ENCODE data around the gene LASP1NB.

The LASP1NB gene

GRCh38 chr17:38888842-38889241, 36.6 kb upstream of the LASP1NB start:
- Histone ChIP-seq H3K4me3 (ENCODE audit: low read length in 3 of 3) (no peak overlapping the region), H3K27me3 (ENCODE audit: control insufficient read depth, insufficient read depth, low read length) (no peaks in the 10 kb centered on the region), H3K36me3 (ENCODE audit: control insufficient read depth in 2 of 3, insufficient read depth in 3 of 3, low read length in 3 of 3) (peaks cover 2 to 34% (median 21%) of the 10 kb centered on the region in 3 donors), H3K27ac (ENCODE audit: low read depth in 2 of 2, low read length in 2 of 2) (no peak overlapping the region), H3K9ac (ENCODE audit: low read length in 3 of 3) (no peak overlapping the region), H3K4me1 (ENCODE audit: control insufficient read depth in 2 of 3, insufficient read depth in 2 of 3, low read depth in 1 of 3, low read length in 3 of 3) (peaks cover 0 to 25% (median 16%) of the 10 kb centered on the region in 3 donors), H3K9me3 (ENCODE audit: control insufficient read depth in 2 of 3, insufficient read depth in 1 of 3, low read length in 3 of 3) (no peaks in the 10 kb centered on the region)
- FAIRE-seq (no peak), DNase-seq (no peak)
- TF ChIP-seq CTCF (IDR thresholded peaks at IDR 0.05; ENCODE audit: borderline replicate concordance, extremely low read depth, insufficient read depth) = no peak
- intact Hi-C loops (cut with DNase I) = no loop called here

GRCh38 chr17:38889745-38890409, 35.5 kb upstream of the LASP1NB start:
- intact Hi-C loops (cut with DNase I) = no loop called here
- Histone ChIP-seq H3K27me3 (ENCODE audit: control insufficient read depth, insufficient read depth, low read length) (no peaks in the 10 kb centered on the region), H3K9ac (ENCODE audit: low read length in 3 of 3) (peak overlapping the region in 1 of 3 donors; percentile 5), H3K4me1 (ENCODE audit: control insufficient read depth in 2 of 3, insufficient read depth in 2 of 3, low read depth in 1 of 3, low read length in 3 of 3) (peaks cover 0 to 23% (median 12%) of the 10 kb centered on the region in 3 donors), H3K9me3 (ENCODE audit: control insufficient read depth in 2 of 3, insufficient read depth in 1 of 3, low read length in 3 of 3) (no peaks in the 10 kb centered on the region), H3K4me3 (ENCODE audit: low read length in 3 of 3) (no peak overlapping the region), H3K27ac (ENCODE audit: low read depth in 2 of 2, low read length in 2 of 2) (no peak overlapping the region), H3K36me3 (ENCODE audit: control insufficient read depth in 2 of 3, insufficient read depth in 3 of 3, low read length in 3 of 3) (peaks cover 2 to 34% (median 21%) of the 10 kb centered on the region in 3 donors)
- DNase-seq (peak in 1 of 5 donors; percentile 66), FAIRE-seq (no peak)
- TF ChIP-seq CTCF (IDR thresholded peaks at IDR 0.05; ENCODE audit: borderline replicate concordance, extremely low read depth, insufficient read depth) = no peak

- H3K36me3 ChIP-seq (ENCODE audit: control insufficient read depth in 2 of 3, insufficient read depth in 3 of 3, low read length in 3 of 3) = peaks cover 2 to 34% (median 21%) of the 10 kb centered on the region in 3 donors
- H3K9me3 ChIP-seq (ENCODE audit: control insufficient read depth in 2 of 3, insufficient read depth in 1 of 3, low read length in 3 of 3) = no peaks in the 10 kb centered on the region
- intact Hi-C loops (cut with DNase I) = no loop called here
- H3K4me3 ChIP-seq (ENCODE audit: low read length in 3 of 3) = no peak overlapping the region
- TF ChIP-seq CTCF (IDR thresholded peaks at IDR 0.05; ENCODE audit: borderline replicate concordance, extremely low read depth, insufficient read depth) = no peak
- no peak for DNase-seq
- FAIRE-seq = no peak
- H3K9ac ChIP-seq (ENCODE audit: low read length in 3 of 3) = no peak overlapping the region
- H3K27ac ChIP-seq (ENCODE audit: low read depth in 2 of 2, low read length in 2 of 2) = no peak overlapping the region
- no peaks in the 10 kb centered on the region for H3K27me3 ChIP-seq (ENCODE audit: control insufficient read depth, insufficient read depth, low read length)
- H3K4me1 ChIP-seq (ENCODE audit: control insufficient read depth in 2 of 3, insufficient read depth in 2 of 3, low read depth in 1 of 3, low read length in 3 of 3) = peaks cover 0 to 18% (median 7%) of the 10 kb centered on the region in 3 donors
Measured at GRCh38 chr17:38890410-38890746, 35.0 kb upstream of the LASP1NB start.
